Esophagus squamous epithelium (tissue), 5 donors: ENCODE results near the gene CCDC78. TPM values are rescaled to one million over a fixed set of nuclear protein-coding genes. Genes with fewer than 3 reads are reported as not detected.

Source experiments
- DNase-seq: peaks from one replicate; lab custom pipeline; 2025; lab: John Stamatoyannopoulos, UW
- H3K27ac ChIP-seq, 4 donors: fragments of 200-600 bp; sonication (generic); one replicate each; pipeline ENCODE4 v1.5.1; 2016 to 2019; ENCODE audit warnings: mild to moderate bottlenecking in 1 of 4
- H3K27me3 ChIP-seq, 4 donors: fragments of 200-600 bp; sonication (generic); 1 replicate in 3 of 4; 2 replicates in 1 of 4; pipeline versions ENCODE4 v1.5.1 to v1.6.0; 2017 to 2021; ENCODE audit warnings: antibody characterized with exemption in 1 of 4
- H3K36me3 ChIP-seq, 3 donors: fragments of 200-600 bp; sonication (generic); one replicate each; pipeline ENCODE4 v1.5.1; 2016 to 2019
- H3K4me1 ChIP-seq, 3 donors: fragments of 200-600 bp; sonication (generic); one replicate each; pipeline ENCODE4 v1.5.1; 2017 to 2019
- H3K4me3 ChIP-seq, 4 donors: fragments of 200-600 bp; sonication (generic); 1 replicate in 3 of 4; 2 replicates in 1 of 4; pipeline ENCODE4 v1.5.1; 2016 to 2019; ENCODE audit warnings: mild to moderate bottlenecking in 2 of 4, moderate library complexity in 1 of 4
- H3K9me3 ChIP-seq, 3 donors: fragments of 200-600 bp; sonication (generic); one replicate each; pipeline ENCODE4 v1.5.1; 2016 to 2019
- POLR2A ChIP-seq, 4 donors: fragments of 450-650 bp; IDR thresholded peaks; one replicate each; pipeline ENCODE4 v1.6.1; 2017; ENCODE audit warnings: antibody characterized with exemption in 4 of 4, mild to moderate bottlenecking in 4 of 4, moderate library complexity in 3 of 4
- WGBS, 2 donors: methylation state at CpG; one replicate each; pipeline ENCODE4 v1.1.5; 2018; 5-methylcytosine and 5-hydroxymethylcytosine counted together
- intact Hi-C: fragments of 100-400 bp; cut with DNase I; formaldehyde crosslinking; loops from one replicate; pipeline ENCODE4 v1.15.0; 2022
- total RNA-seq, 4 donors: library from RNA; depleted of rRNA; stranded (reverse); fragments of >200 nt; gene quantifications; one replicate each; pipeline ENCODE4 v1.1.0, GENCODE V29; 2016
- TF ChIP-seq, protein P1 (sequence below), 6 experiments: fragments of 450-650 bp in 4 of 6; fragments of 200-600 bp in 2 of 6; sonication (generic) in 2 of 6; IDR thresholded peaks; one replicate each; pipeline ENCODE4 v1.5.1; 2016 to 2019; ENCODE audit warnings: antibody characterized with exemption in 6 of 6, mild to moderate bottlenecking in 4 of 6, moderate library complexity in 4 of 6
- donor health status: DM: yes; HTN: yes; CAD: no.

CCDC78 gene
- total RNA-seq, 4 donors from 2014 or later: under 0.01 to 1.0 (median 0.47) TPM

DNA sequence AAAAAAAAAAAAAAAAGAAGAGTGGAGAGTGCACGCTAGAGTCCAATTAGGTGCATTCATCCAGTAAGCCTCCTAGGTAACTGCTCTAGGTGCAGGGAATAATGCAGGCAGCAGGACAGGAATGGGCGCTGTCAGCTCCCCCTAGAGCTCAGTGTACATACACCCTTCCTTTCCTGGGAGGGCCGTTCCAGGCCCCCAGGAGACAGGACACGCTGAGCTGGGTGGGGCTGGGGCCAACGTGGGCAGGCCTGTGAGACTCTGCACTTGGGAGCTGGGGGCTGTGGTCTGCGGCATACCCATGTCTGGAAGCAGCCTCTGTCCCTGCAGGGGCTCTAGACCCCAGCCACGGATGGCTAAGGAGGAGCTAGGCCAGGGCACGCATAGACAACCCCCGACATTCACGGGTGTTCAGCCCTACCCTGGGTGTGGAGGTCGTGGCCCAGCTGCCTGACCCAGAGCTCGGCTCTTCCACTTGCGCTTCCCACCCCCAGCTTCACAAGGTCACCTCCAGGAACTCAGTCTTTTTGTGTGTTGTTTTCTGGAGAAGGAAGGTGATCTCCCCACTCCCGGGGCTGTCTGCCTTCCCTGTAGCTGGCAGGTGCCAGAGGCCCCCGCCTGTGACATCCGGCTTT, 6.3 kb downstream of the CCDC78 start:
- 8 to 27% methylated on average over 4 to 15 of the region's 16 CpGs for WGBS, 2 donors
- intact Hi-C loops: no loop called here
- no peaks in the 10 kb centered on the region for H3K9me3 ChIP-seq
- H3K36me3 ChIP-seq: no peaks in the 10 kb centered on the region
- no peak for TF ChIP-seq POLR2A (IDR thresholded peaks at IDR 0.05)
- TF ChIP-seq, protein P1, sequence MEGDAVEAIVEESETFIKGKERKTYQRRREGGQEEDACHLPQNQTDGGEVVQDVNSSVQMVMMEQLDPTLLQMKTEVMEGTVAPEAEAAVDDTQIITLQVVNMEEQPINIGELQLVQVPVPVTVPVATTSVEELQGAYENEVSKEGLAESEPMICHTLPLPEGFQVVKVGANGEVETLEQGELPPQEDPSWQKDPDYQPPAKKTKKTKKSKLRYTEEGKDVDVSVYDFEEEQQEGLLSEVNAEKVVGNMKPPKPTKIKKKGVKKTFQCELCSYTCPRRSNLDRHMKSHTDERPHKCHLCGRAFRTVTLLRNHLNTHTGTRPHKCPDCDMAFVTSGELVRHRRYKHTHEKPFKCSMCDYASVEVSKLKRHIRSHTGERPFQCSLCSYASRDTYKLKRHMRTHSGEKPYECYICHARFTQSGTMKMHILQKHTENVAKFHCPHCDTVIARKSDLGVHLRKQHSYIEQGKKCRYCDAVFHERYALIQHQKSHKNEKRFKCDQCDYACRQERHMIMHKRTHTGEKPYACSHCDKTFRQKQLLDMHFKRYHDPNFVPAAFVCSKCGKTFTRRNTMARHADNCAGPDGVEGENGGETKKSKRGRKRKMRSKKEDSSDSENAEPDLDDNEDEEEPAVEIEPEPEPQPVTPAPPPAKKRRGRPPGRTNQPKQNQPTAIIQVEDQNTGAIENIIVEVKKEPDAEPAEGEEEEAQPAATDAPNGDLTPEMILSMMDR (IDR thresholded peaks at IDR 0.05): no peak
- peaks cover 27 to 60% (median 34%) of the 10 kb centered on the region in 3 donors for H3K4me1 ChIP-seq
- peak overlapping the region; percentile 59 to 87 (median 72) for H3K4me3 ChIP-seq
- H3K27ac ChIP-seq: peak overlapping the region; percentile 78 to 90 (median 84)
- no peak for DNase-seq
- peaks cover 0 to 36% (median 6%) of the 10 kb centered on the region in 4 donors for H3K27me3 ChIP-seq

- Histone ChIP-seq H3K27me3 (peaks cover 0 to 41% (median 6%) of the 10 kb centered on the region in 4 donors), H3K9me3 (no peaks in the 10 kb centered on the region), H3K4me1 (peaks cover 34 to 69% (median 40%) of the 10 kb centered on the region in 3 donors), H3K27ac (no peak overlapping the region), H3K4me3 (no peak overlapping the region), H3K36me3 (no peaks in the 10 kb centered on the region)
- intact Hi-C loops: no loop called here
- TF ChIP-seq, protein P1 (IDR thresholded peaks at IDR 0.05): no peak
- no peak for TF ChIP-seq POLR2A (IDR thresholded peaks at IDR 0.05)
- WGBS, 2 donors: 61 to 72% methylated on average over 4 to 5 of the region's 6 CpGs
- DNase-seq: no peak
These were observed 7.3 kb downstream of the CCDC78 start for GRCh38 chr16:718922-719321.

DNA sequence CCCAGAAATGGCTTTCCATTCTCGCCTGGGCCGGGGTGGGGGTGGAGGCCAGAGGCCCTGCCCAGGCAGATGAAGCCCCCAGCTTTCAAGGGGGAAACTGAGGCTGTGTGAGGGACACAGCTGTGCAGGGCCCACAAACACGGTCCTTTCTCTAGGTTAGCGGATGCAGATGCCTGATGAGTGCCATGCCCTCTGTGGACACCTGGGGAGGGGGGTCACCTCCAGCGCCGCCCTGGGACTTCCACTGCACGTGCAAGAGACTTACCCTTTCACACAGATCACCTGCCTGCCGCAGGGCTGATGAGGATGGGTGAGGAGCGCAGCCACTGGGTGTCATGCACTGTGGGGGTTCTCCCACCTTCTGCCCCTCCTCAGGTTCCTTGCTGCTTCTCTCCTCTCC, 7.9 kb downstream of the CCDC78 start:
- Histone ChIP-seq H3K4me1 (peaks cover 34 to 69% (median 40%) of the 10 kb centered on the region in 3 donors), H3K27ac (no peak overlapping the region), H3K36me3 (no peaks in the 10 kb centered on the region), H3K9me3 (no peaks in the 10 kb centered on the region), H3K27me3 (peaks cover 0 to 41% (median 6%) of the 10 kb centered on the region in 4 donors), H3K4me3 (no peak overlapping the region)
- intact Hi-C loops: no loop called here
- DNase-seq: no peak
- WGBS, 2 donors: 86 to 100% methylated on average over 2 to 6 of the region's 9 CpGs
- TF ChIP-seq, protein P1 (IDR thresholded peaks at IDR 0.05): no peak
- no peak for TF ChIP-seq POLR2A (IDR thresholded peaks at IDR 0.05)

DNA sequence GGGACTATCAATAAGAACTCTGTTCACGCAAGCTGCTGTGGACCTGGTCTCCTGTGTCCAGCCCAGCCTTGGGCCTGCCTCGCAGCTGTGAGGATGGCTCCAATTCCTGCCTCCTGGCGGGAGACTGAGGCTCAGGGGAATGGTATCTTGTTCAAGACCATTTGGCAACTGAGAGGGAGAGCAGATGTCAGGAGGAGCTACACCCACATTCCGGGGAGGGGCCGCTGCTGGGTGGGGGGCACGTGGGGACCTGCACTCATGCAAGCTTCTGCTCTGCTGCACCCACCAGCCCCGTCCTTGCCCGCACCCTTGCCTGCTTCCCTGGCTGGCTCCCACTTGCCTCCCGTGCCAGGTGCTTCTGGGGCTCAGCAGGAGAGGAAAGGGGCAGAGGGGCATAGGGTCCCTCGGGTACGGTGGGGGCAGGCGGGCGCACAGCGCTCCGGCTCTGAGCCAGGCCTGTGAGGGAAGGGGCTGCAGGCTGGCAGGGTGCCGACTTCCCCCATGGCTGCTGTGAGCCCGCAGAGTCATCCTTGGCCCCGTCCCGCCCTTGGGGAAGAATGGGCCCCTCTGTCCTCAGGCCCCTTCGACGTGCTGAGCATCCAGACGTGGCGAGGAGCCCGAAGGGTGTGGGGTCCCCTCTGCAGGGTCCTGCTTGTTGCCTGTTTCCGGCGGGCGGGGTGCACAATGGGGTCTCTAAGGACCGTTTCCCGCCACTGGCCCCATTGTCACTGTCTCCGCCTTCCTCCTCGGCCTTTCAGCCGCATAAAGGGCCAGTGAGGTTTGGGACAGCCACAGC, 8.6 kb downstream of the CCDC78 start:
- Histone ChIP-seq H3K36me3 (no peaks in the 10 kb centered on the region), H3K4me3 (no peak overlapping the region), H3K27me3 (peaks cover 0 to 41% (median 6%) of the 10 kb centered on the region in 4 donors), H3K9me3 (no peaks in the 10 kb centered on the region), H3K27ac (no peak overlapping the region), H3K4me1 (peaks cover 34 to 75% (median 40%) of the 10 kb centered on the region in 3 donors)
- TF ChIP-seq POLR2A (IDR thresholded peaks at IDR 0.05): no peak
- TF ChIP-seq, protein P1 (IDR thresholded peaks at IDR 0.05): no peak
- 74% methylated on average over 14 of the region's 32 CpGs; no CpG with 5 or more reads in 1 of the 2 donors for WGBS, 2 donors
- intact Hi-C loops: no loop called here
- no peak for DNase-seq
